IMR-90 (cell line): ENCODE results near the gene ACSL6.

Experiments
- BHLHE40 ChIP-seq: fragments of 150-350 bp; IDR thresholded peaks from 2 replicates; pipeline ENCODE4 v1.6.1; 2016; ENCODE audit warnings: mild to moderate bottlenecking, low read depth, low read length
- MAZ ChIP-seq: IDR thresholded peaks from 2 replicates; pipeline ENCODE4 v1.6.1; 2012; ENCODE audit warnings: low read depth, mild to moderate bottlenecking, low read length, improper control_type of control experiment, moderate library complexity, borderline replicate concordance
- MXI1 ChIP-seq: IDR thresholded peaks from 2 replicates; pipeline ENCODE4 v1.6.1; 2012; ENCODE audit warnings: low read depth, mild to moderate bottlenecking, low read length, moderate library complexity, borderline replicate concordance
- POLR2A ChIP-seq: IDR thresholded peaks from 2 replicates; pipeline ENCODE4 v1.6.1; 2012; ENCODE audit warnings: mild to moderate bottlenecking, low read depth, low read length
- TF ChIP-seq, protein P1 (sequence below): conservative IDR thresholded peaks from 2 replicates; pipeline ENCODE4 v1.5.1; 2012; ENCODE audit warnings: mild to moderate bottlenecking, low read depth, low read length, improper control_type of control experiment

DNA sequence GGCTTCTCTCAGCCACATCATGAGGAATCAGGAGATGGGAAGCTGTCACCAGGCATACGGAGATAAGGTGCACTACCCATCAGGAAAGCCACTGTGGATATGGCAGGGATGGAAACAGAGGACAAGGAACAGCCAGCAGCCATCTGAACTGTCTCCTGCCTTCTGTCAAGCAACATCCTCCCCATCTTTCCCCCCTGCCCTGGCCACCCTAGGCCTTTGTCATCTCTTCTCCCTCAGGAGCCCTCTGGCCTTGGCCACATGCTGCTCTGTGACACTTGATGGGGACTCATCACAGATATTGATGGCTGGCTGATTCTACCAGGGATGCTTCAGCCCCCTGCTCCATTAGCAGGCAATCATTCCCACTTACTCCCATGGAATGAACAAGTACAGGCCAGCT is 44.9 kb downstream of the ACSL6 start:
- TF ChIP-seq, protein P1, sequence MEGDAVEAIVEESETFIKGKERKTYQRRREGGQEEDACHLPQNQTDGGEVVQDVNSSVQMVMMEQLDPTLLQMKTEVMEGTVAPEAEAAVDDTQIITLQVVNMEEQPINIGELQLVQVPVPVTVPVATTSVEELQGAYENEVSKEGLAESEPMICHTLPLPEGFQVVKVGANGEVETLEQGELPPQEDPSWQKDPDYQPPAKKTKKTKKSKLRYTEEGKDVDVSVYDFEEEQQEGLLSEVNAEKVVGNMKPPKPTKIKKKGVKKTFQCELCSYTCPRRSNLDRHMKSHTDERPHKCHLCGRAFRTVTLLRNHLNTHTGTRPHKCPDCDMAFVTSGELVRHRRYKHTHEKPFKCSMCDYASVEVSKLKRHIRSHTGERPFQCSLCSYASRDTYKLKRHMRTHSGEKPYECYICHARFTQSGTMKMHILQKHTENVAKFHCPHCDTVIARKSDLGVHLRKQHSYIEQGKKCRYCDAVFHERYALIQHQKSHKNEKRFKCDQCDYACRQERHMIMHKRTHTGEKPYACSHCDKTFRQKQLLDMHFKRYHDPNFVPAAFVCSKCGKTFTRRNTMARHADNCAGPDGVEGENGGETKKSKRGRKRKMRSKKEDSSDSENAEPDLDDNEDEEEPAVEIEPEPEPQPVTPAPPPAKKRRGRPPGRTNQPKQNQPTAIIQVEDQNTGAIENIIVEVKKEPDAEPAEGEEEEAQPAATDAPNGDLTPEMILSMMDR = no peak
- TF ChIP-seq MXI1 (no peak), BHLHE40 (no peak), POLR2A (no peak), MAZ (no peak)
